ENCODE measurements around the gene VTI1A.

- TF ChIP-seq CTCF (tag by site-specific recombination; IDR thresholded peaks at IDR 0.05) (no peak), ZNF626 (tag by site-specific recombination; IDR thresholded peaks at IDR 0.05) (no peak), SCRT2 (tag by site-specific recombination; IDR thresholded peaks at IDR 0.05) (no peak), ZNF2 (tag by site-specific recombination; IDR thresholded peaks at IDR 0.05) (no peak), ZNF274 (IDR thresholded peaks at IDR 0.05; ENCODE audit: low read length) (no peak), ZNF274 (tag by site-specific recombination; IDR thresholded peaks at IDR 0.05; ENCODE audit: borderline replicate concordance) (no peak), ZNF121 (tag by site-specific recombination; IDR thresholded peaks at IDR 0.05) (no peak), PBX3 (CRISPR knock-in tag; IDR thresholded peaks at IDR 0.05) (no peak), ZNF354C (tag by site-specific recombination; IDR thresholded peaks at IDR 0.05; ENCODE audit: borderline replicate concordance, low read depth) (no peak), ZNF184 (tag by site-specific recombination; IDR thresholded peaks at IDR 0.05) (no peak)
These were observed 172.5 kb downstream of the VTI1A start for GRCh38 chr10:112619556-112619955.
